GM23338 (cell line): Measurements from ENCODE around the gene CIB4. TPM values are rescaled to one million over a fixed set of nuclear protein-coding genes. Genes with fewer than 3 reads are reported as not detected.

Experiments
- ATAC-seq: fragments of 200-7000 bp; cut with Tn5 transposase; 3 replicates; pipeline ENCODE4 v1.9.1; 2020
- DNase-seq: peaks from one replicate; pipeline ENCODE4 v3.0.0-alpha.2; 2015; ENCODE audit warnings: low spot score
- H2AFZ ChIP-seq: fragments of 200-600 bp; sonication (generic); 2 replicates; pipeline ENCODE4 v1.8.0; 2016; ENCODE audit warnings: antibody characterized with exemption, mild to moderate bottlenecking, moderate library complexity
- H3F3A ChIP-seq: fragments of 200-600 bp; sonication (generic); replicated peaks from 2 replicates; pipeline ENCODE4 v1.8.0; 2017; ENCODE audit warnings: antibody characterized with exemption, mixed run types, low read depth
- H3K27ac ChIP-seq: fragments of 200-600 bp; sonication (generic); 2 replicates; pipeline ENCODE4 v1.6.1; 2016; ENCODE audit warnings: low read depth
- H3K27me3 ChIP-seq: fragments of 200-600 bp; sonication (generic); 2 replicates; pipeline ENCODE4 v1.8.0; 2016; ENCODE audit warnings: mild to moderate bottlenecking, mixed run types, moderate library complexity; ENCODE audit not compliant: insufficient read depth
- H3K36me3 ChIP-seq: fragments of 200-600 bp; sonication (generic); 2 replicates; pipeline ENCODE4 v1.8.0; 2016; ENCODE audit warnings: mild to moderate bottlenecking; ENCODE audit not compliant: insufficient read depth
- H3K4me1 ChIP-seq: fragments of 200-600 bp; sonication (generic); 2 replicates; pipeline ENCODE4 v1.8.0; 2016; ENCODE audit warnings: mild to moderate bottlenecking, moderate library complexity; ENCODE audit not compliant: insufficient read depth
- H3K4me2 ChIP-seq: fragments of 200-600 bp; sonication (generic); 2 replicates; pipeline ENCODE4 v1.7.1; 2017; ENCODE audit warnings: mixed run types
- H3K4me3 ChIP-seq: fragments of 200-600 bp; sonication (generic); 2 replicates; pipeline ENCODE4 v1.6.1; 2016; ENCODE audit warnings: mixed run types
- H3K79me2 ChIP-seq: fragments of 200-600 bp; sonication (generic); replicated peaks from 2 replicates; pipeline ENCODE4 v1.8.0; 2017; ENCODE audit warnings: mild to moderate bottlenecking; ENCODE audit not compliant: insufficient read depth
- H3K9me2 ChIP-seq: fragments of 200-600 bp; sonication (generic); 2 replicates; pipeline ENCODE4 v1.8.0; 2017; ENCODE audit not compliant: insufficient read depth
- H4K20me1 ChIP-seq: fragments of 200-600 bp; sonication (generic); replicated peaks from 2 replicates; pipeline ENCODE4 v1.8.0; 2017; ENCODE audit warnings: mild to moderate bottlenecking; ENCODE audit not compliant: insufficient read depth
- H3K27ac Mint-ChIP-seq: 2 replicates; pipeline ENCODE4 v1.8.0; 2020; ENCODE audit warnings: inconsistent platforms, mild to moderate bottlenecking, moderate library complexity, mixed read lengths
- H3K27me3 Mint-ChIP-seq: 3 replicates; pipeline ENCODE4 v1.8.0; 2022; ENCODE audit warnings: low read depth, mild to moderate bottlenecking, moderate library complexity, mixed read lengths, inconsistent platforms; ENCODE audit not compliant: insufficient read depth, poor library complexity
- H3K36me3 Mint-ChIP-seq: 3 replicates; pipeline ENCODE4 v1.8.0; 2021; ENCODE audit warnings: low read depth, mild to moderate bottlenecking, inconsistent platforms, moderate library complexity, mixed read lengths
- H3K4me1 Mint-ChIP-seq: 3 replicates; pipeline ENCODE4 v1.8.0; 2020; ENCODE audit warnings: mild to moderate bottlenecking, inconsistent platforms, mixed read lengths
- H3K4me3 Mint-ChIP-seq: 3 replicates; pipeline ENCODE4 v1.8.0; 2021; ENCODE audit warnings: moderate library complexity, mild to moderate bottlenecking, inconsistent platforms, mixed read lengths
- H3K9me3 Mint-ChIP-seq: 3 replicates; pipeline ENCODE4 v1.8.0; 2020; ENCODE audit warnings: moderate library complexity, mild to moderate bottlenecking, inconsistent platforms, mixed read lengths
- EZH2 ChIP-seq: fragments of 200-600 bp; sonication (generic); IDR thresholded peaks from one replicate; pipeline ENCODE4 v1.8.0; 2017; ENCODE audit warnings: antibody characterized with exemption, mild to moderate bottlenecking, low read depth; ENCODE audit not compliant: unreplicated experiment
- REST ChIP-seq: IDR thresholded peaks from one replicate; pipeline ENCODE4 v1.6.1; 2018; ENCODE audit warnings: antibody characterized with exemption; ENCODE audit not compliant: unreplicated experiment
- polyA plus RNA-seq: library from polyadenylated mRNA; unstranded; fragments of >200 nt; fragmentation: Nextera tagmentation; extraction: Ambion mirVana; gene quantifications from 2 replicates; pipeline ENCODE4 v1.2.1, GENCODE V29; 2016
- total RNA-seq: library from RNA; depleted of rRNA; stranded (reverse); fragments of >200 nt; shearing (Covaris generic); gene quantifications from 2 replicates; pipeline ENCODE4 v1.2.3, GENCODE V29; 2014
- TF ChIP-seq, protein P1 (sequence below): fragments of 250-450 bp; sonication (Bioruptor Pico); IDR thresholded peaks from 2 replicates; pipeline ENCODE4 v1.5.0; 2020; ENCODE audit warnings: mild to moderate bottlenecking, moderate library complexity

Gene CIB4
- total and polyA plus RNA-seq, 2 experiments from 2014 or later: not detected

GRCh38 chr2:26668856-26669750 lies 27.9 kb upstream of the CIB4 start (continued):
- no peak for TF ChIP-seq REST
- TF ChIP-seq EZH2: no peak

- no peaks in the 10 kb centered on the region for H3F3A ChIP-seq
- no peak overlapping the region for H2AFZ ChIP-seq
- no peaks in the 10 kb centered on the region for H3K36me3 Mint-ChIP-seq
- no peaks in the 10 kb centered on the region for H3K4me1 ChIP-seq
- H3K36me3 ChIP-seq: no peaks in the 10 kb centered on the region
- no peak overlapping the region for H3K4me3 ChIP-seq
- no peak for DNase-seq
- H4K20me1 ChIP-seq: no peaks in the 10 kb centered on the region
- no peak overlapping the region for H3K27ac Mint-ChIP-seq
- no peak overlapping the region for H3K27ac ChIP-seq
- no peak overlapping the region for H3K4me3 Mint-ChIP-seq
- H3K9me3 Mint-ChIP-seq: 0 out of 3 replicates have a peak, but pooled peaks cover 4% of the 10 kb centered on the region
- ATAC-seq: no peak
- no peak overlapping the region for H3K4me2 ChIP-seq
- H3K79me2 ChIP-seq: no peaks in the 10 kb centered on the region
- H3K4me1 Mint-ChIP-seq: peaks cover 3% of the 10 kb centered on the region
- TF ChIP-seq, protein P1, sequence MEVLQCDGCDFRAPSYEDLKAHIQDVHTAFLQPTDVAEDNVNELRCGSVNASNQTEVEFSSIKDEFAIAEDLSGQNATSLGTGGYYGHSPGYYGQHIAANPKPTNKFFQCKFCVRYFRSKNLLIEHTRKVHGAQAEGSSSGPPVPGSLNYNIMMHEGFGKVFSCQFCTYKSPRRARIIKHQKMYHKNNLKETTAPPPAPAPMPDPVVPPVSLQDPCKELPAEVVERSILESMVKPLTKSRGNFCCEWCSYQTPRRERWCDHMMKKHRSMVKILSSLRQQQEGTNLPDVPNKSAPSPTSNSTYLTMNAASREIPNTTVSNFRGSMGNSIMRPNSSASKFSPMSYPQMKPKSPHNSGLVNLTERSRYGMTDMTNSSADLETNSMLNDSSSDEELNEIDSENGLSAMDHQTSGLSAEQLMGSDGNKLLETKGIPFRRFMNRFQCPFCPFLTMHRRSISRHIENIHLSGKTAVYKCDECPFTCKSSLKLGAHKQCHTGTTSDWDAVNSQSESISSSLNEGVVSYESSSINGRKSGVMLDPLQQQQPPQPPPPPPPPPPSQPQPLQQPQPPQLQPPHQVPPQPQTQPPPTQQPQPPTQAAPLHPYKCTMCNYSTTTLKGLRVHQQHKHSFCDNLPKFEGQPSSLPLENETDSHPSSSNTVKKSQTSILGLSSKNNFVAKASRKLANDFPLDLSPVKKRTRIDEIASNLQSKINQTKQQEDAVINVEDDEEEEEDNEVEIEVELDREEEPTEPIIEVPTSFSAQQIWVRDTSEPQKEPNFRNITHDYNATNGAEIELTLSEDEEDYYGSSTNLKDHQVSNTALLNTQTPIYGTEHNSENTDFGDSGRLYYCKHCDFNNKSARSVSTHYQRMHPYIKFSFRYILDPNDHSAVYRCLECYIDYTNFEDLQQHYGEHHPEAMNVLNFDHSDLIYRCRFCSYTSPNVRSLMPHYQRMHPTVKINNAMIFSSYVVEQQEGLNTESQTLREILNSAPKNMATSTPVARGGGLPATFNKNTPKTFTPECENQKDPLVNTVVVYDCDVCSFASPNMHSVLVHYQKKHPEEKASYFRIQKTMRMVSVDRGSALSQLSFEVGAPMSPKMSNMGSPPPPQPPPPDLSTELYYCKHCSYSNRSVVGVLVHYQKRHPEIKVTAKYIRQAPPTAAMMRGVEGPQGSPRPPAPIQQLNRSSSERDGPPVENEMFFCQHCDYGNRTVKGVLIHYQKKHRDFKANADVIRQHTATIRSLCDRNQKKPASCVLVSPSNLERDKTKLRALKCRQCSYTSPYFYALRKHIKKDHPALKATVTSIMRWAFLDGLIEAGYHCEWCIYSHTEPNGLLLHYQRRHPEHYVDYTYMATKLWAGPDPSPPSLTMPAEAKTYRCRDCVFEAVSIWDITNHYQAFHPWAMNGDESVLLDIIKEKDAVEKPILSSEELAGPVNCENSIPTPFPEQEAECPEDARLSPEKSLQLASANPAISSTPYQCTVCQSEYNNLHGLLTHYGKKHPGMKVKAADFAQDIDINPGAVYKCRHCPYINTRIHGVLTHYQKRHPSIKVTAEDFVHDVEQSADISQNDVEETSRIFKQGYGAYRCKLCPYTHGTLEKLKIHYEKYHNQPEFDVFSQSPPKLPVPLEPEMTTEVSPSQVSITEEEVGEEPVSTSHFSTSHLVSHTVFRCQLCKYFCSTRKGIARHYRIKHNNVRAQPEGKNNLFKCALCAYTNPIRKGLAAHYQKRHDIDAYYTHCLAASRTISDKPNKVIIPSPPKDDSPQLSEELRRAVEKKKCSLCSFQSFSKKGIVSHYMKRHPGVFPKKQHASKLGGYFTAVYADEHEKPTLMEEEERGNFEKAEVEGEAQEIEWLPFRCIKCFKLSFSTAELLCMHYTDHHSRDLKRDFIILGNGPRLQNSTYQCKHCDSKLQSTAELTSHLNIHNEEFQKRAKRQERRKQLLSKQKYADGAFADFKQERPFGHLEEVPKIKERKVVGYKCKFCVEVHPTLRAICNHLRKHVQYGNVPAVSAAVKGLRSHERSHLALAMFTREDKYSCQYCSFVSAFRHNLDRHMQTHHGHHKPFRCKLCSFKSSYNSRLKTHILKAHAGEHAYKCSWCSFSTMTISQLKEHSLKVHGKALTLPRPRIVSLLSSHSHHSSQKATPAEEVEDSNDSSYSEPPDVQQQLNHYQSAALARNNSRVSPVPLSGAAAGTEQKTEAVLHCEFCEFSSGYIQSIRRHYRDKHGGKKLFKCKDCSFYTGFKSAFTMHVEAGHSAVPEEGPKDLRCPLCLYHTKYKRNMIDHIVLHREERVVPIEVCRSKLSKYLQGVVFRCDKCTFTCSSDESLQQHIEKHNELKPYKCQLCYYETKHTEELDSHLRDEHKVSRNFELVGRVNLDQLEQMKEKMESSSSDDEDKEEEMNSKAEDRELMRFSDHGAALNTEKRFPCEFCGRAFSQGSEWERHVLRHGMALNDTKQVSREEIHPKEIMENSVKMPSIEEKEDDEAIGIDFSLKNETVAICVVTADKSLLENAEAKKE (CRISPR knock-in tag): no peak
- H3K27me3 Mint-ChIP-seq: peaks cover 4% of the 10 kb centered on the region
- H3K27me3 ChIP-seq: no peaks in the 10 kb centered on the region
- no peaks in the 10 kb centered on the region for H3K9me2 ChIP-seq
Observed at GRCh38 chr2:26668041-26668440, 26.9 kb upstream of the CIB4 start.
